ENCODE measurements around the gene ZNF320. TPM values are rescaled to one million over a fixed set of nuclear protein-coding genes. Genes with fewer than 3 reads are reported as not detected.
"Not testable (repeated sequence)": the region's sequence is repeated elsewhere in the genome, so short reads cannot be mapped to it uniquely, and the experiment has no call there.

The ZNF320 gene
- total and polyA plus RNA-seq, 12 donors, result 4.0 to 21.3 (median 11.4) TPM

DNA sequence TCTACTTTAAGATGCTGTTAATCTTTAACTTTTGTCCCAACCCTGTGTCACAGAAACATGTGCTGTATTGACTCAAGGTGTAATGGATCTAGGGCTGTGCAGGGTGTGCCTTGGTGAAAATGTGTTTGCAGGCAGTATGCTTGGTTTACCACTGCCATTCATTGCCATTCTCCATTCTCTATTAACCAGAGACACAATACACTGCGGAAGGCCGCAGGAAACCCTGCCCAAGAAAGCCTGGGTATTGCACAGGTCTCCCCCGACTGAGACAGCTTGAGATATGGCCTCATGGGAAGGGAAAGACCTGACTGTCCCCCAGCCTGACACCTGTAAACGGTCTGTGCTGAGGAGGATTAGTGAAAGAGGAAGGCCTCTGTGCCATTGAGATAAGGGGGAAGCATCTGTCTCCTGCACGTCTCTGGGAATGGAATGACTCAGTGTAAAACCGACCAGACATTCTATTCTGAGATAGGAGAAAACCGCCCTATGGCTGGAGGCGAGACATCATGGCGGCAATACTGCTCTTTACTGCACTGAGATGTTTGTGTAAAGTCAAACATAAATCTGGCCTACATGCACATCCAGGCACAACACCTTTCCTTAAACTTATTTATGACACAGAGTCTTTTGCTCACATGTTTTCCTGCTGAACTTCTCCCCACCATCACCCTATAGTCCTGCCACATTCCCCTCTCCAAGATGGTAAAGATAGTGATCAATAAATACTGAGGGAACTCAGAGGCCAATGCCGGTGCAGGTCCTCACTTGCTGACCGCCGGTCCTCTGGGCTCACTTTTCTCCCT, 38.9 kb upstream of the ZNF320 start:
- intact Hi-C loops (cut with DNase I), result no loop called here
- TF ChIP-seq, protein P1, sequence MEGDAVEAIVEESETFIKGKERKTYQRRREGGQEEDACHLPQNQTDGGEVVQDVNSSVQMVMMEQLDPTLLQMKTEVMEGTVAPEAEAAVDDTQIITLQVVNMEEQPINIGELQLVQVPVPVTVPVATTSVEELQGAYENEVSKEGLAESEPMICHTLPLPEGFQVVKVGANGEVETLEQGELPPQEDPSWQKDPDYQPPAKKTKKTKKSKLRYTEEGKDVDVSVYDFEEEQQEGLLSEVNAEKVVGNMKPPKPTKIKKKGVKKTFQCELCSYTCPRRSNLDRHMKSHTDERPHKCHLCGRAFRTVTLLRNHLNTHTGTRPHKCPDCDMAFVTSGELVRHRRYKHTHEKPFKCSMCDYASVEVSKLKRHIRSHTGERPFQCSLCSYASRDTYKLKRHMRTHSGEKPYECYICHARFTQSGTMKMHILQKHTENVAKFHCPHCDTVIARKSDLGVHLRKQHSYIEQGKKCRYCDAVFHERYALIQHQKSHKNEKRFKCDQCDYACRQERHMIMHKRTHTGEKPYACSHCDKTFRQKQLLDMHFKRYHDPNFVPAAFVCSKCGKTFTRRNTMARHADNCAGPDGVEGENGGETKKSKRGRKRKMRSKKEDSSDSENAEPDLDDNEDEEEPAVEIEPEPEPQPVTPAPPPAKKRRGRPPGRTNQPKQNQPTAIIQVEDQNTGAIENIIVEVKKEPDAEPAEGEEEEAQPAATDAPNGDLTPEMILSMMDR (IDR thresholded peaks at IDR 0.05), result no peak
- no peak for TF ChIP-seq POLR2A (IDR thresholded peaks at IDR 0.05)
- WGBS, 4 donors, result 72 to 80% (median 74%) methylated on average over 12 of the region's 12 CpGs

DNA sequence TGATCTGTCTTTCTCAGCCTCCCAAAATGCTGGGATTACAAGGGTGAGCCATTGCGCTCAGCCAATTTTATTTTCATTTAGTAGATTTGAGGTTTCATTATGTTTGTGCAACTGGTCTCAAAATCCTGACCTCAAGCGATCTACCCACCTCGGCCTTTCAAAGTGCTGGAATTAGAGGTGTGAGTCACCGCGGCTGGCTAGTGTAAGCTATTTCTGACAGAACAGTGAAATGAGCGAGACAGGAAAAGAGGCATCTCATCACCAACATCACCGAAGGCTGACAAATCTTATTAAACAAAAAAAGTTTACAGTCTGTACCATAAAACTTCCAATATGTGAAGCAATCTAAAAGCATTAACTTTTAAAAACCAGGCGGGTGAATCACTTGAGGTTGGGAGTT, 38.0 kb upstream of the ZNF320 start:
- TF ChIP-seq POLR2A (IDR thresholded peaks at IDR 0.05), result no peak
- TF ChIP-seq, protein P1 (IDR thresholded peaks at IDR 0.05), result no peak
- H3K36me3 ChIP-seq (replicated peaks in 1 of 2), result no peaks in the 10 kb centered on the region
- 85 to 91% (median 89%) methylated on average over 8 of the region's 8 CpGs for WGBS, 4 donors
- no peaks in the 10 kb centered on the region for H3K4me1 ChIP-seq (replicated peaks in 1 of 2)
- no peak overlapping the region for H3K27ac ChIP-seq
- DNase-seq, result no peak
- H3K27me3 ChIP-seq, result no peaks in the 10 kb centered on the region
- H3K9me3 ChIP-seq (replicated peaks in 1 of 3), result no peaks in the 10 kb centered on the region
- H3K4me3 ChIP-seq, result no peak overlapping the region
- intact Hi-C loops (cut with DNase I), result no loop called here

More for the DNA sequence above, 38.9 kb upstream of the ZNF320 start:
- H3K9me3 ChIP-seq (replicated peaks in 1 of 3), result no peaks in the 10 kb centered on the region
- DNase-seq, result no peak
- no peaks in the 10 kb centered on the region for H3K36me3 ChIP-seq (replicated peaks in 1 of 2)
- no peaks in the 10 kb centered on the region for H3K4me1 ChIP-seq (replicated peaks in 1 of 2)
- no peaks in the 10 kb centered on the region for H3K27me3 ChIP-seq
- H3K27ac ChIP-seq, result no peak overlapping the region
- no peak overlapping the region for H3K4me3 ChIP-seq

DNA sequence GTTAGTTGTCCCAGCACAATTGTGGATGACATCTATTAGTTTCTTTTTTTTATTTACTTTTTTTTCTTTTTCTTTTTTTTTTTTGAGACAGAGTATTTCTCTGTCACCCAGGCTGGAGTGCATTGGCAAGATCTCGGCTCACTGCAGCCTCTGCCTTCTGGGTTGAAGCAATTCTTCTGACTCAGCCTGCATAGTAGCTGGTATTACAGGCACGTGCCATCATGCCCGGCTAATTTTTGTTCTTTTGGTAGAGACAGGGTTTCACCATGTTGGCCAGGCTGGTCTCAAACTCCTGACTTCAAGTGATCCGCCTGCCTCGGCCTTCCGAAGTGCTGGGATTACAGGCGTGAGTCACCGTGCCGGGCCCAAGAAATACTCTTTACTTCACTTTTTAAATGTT, 27.2 kb upstream of the ZNF320 start:
- H3K4me1 ChIP-seq (replicated peaks in 1 of 2); intact Hi-C loops (cut with DNase I); DNase-seq; H3K4me3 ChIP-seq; H3K27ac ChIP-seq; H3K36me3 ChIP-seq (replicated peaks in 1 of 2); H3K9me3 ChIP-seq (replicated peaks in 1 of 3); H3K27me3 ChIP-seq: not testable (repeated sequence)
- 91 to 97% (median 93%) methylated on average over 9 of the region's 9 CpGs for WGBS, 4 donors

DNA sequence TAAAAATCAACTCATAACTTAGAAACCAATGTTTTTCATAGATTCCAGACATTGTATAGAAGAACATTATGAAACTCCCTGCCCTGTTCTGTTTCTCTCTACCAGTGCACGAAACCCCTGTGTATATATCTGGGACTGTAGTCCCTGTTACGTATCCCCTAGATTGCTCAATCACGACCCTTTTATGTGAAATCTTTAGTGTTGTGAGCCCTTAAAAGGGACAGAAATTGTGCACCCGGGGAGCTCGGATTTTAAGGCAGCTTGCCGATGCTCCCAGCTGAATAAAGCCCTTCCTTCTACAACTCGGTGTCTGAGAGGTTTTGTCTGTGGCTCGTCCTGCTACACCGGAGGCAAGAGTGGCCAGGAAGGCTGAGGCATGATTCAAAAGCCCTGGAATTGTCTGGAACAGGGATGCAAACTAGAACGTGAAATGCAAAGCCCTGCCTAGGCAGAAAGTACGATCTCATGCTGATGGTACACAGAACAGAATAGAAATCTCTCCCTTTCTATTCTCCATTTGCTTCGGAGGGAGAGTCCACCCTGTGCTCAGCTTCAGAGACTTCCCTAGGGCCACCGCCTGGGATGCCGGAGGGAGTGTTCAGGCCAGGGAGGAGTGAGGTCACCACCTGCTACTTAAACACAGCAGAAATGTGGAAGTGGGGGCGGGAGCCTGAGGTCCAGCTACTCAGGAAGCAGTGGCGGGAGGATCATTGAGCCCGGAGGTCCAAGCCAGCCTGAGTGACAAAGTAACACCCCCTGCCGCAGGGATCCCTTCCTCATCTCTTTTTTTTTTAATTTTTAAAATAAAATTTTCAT, 26.6 kb upstream of the ZNF320 start:
- H3K36me3 ChIP-seq (replicated peaks in 1 of 2), result no peaks in the 10 kb centered on the region
- H3K27me3 ChIP-seq, result no peaks in the 10 kb centered on the region
- DNase-seq, result peak; percentile 16 to 64 (median 41)
- H3K4me1 ChIP-seq (replicated peaks in 1 of 2), result no peaks in the 10 kb centered on the region
- H3K9me3 ChIP-seq (replicated peaks in 1 of 3), result no peaks in the 10 kb centered on the region
- 53 to 68% (median 65%) methylated on average over 9 to 18 of the region's 18 CpGs for WGBS, 4 donors
- no peak for TF ChIP-seq POLR2A (IDR thresholded peaks at IDR 0.05)
- TF ChIP-seq, protein P1 (IDR thresholded peaks at IDR 0.05), result no peak
- intact Hi-C loops (cut with DNase I), result no loop called here
- H3K4me3 ChIP-seq, result peak overlapping the region in 2 of 4 donors; percentile 64 to 74
- peak overlapping the region in 3 of 5 donors; percentile 49 to 92 (median 84) for H3K27ac ChIP-seq

All from adrenal gland (tissue), 12 donors.